Measurements from ENCODE around the gene NGF.

Gene NGF

GRCh38 chr1:115278211-115278610 lies 59.8 kb downstream of the NGF start:
- no peak for DNase-seq

GRCh38 chr1:115277276-115277675 lies 60.8 kb downstream of the NGF start:
- DNase-seq, result no peak

DNA sequence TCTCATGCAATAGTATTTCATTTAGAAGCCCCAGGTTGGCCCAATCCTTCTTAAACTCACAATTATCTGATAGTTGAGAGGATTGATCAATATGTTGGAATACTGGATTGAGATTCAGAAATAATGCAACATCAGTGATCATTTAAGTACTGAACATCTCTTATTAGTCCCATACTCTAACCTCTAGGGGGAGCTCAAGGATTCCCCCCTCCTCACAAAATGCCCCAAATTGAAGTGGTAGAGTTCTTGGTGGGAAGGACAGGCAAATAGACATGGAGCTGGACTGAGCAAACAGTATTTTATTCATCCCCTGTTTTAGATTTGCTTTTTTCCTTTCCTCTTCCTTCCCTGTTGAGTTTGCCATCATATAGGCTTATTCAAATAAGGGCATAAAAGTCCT lies 62.8 kb downstream of the NGF start:
- peak in 2 of 3 experiments; percentile 22 to 58 for DNase-seq

- no peak for DNase-seq
These were observed 63.6 kb downstream of the NGF start for GRCh38 chr1:115274467-115274866.

- DNase-seq, result peak in 1 of 3 experiments; percentile 10
These were observed 71.2 kb downstream of the NGF start for GRCh38 chr1:115266729-115267421.

DNA sequence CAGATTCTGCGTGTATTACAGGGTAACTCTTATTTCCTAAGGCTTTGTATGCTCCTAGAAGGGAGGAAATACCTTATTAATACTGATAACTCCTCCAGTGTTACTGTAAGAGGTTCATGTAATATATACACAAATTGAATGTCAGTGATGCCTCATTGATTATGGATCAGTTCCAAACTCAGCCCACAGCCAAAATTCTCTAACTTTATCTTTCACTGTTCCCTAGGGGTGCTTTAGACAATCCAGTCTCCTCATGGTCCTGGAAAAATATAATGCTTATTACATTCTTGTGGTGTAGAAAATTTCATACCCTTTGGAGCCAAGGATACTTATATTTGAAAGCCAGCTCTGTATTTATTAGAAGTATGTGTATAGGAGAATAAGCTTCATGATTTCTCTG lies 73.0 kb downstream of the NGF start:
- DNase-seq, result no peak

DNA sequence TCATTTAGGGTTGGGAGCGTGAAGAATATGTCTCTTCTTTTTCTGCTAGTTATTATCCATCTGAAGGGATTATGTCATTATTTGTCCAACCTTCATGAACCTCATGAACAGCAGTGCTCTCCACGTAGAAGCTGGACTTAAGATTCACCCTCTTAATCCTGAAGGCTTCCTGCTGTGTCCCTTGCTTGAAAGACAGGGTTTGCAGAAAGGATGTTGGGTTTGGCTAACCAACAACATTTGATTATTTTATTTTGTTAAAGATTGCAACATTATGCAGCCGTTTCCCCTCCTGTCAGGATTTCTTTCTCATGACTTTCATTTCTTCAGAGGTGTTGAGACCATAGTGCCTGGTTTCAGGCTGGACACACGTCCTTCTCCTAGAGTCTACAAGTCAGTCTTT lies 75.2 kb downstream of the NGF start:
- no peak for DNase-seq

DNA sequence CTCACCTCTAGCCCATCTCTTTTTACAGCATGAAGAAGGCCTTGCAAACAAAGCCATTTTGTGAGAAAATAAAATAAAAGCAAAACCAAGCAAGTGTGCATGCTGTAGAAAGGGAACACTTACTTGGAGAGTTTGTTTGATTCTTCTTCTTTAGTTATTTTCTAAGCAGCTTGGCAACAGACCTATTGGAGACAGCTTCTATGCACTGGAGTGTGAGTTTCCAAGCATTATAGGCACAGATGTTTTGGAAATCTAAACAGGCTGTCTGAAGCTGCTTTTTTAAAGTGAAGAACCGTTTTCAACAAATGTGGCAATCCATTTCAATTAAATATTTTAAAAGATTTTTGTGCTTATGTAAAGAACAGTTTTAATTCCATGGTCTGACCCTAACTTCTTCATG lies 76.6 kb downstream of the NGF start:
- no peak for DNase-seq

- no peak for DNase-seq
These were observed 79.7 kb downstream of the NGF start for GRCh38 chr1:115258302-115258866.

- no peak for DNase-seq
These were observed 80.5 kb downstream of the NGF start for GRCh38 chr1:115257591-115257990.

- DNase-seq, result no peak
These were observed 82.9 kb downstream of the NGF start for GRCh38 chr1:115255154-115255553.

DNA sequence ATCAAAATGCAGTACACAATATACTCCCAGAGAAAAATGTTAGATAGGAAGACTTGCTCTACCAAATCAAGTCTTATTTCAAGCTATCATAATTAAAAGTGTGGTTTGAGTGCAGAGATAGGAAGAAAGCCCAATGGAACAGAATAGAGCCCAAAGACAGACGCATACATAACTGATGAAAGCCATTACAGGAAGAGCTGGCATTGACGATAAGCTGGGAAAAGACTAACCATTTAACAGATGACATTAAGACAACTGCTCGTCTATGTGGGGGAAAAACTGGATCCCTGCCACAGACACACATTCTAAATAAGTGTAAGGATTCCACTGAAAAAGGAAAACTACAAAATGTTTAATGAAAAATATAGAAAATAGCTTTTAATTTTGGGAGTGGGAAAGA lies 85.5 kb downstream of the NGF start:
- no peak for DNase-seq

- no peak for DNase-seq
These were observed 86.2 kb downstream of the NGF start for GRCh38 chr1:115251856-115252255.

GRCh38 chr1:115251340-115251748 lies 86.7 kb downstream of the NGF start:
- DNase-seq, result no peak

DNA sequence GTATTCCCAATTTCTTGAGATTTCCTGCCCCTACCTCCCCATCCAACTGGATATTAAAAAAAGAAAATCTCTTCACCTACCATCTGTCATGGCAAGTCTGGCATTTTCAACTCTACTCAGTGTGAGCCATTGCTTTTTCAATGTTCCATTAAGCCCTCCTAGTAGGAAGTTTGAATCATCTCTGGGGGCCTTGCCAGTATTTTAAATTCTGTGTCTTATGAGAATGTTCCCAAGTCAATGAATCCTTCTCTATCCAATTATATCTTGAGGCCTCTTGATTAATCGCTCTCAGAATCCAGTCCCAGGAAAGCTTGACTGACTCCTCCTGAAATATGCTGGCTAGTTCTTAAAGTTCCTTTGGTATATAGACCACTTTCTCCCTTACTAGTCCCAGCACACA lies 91.5 kb downstream of the NGF start:
- DNase-seq, result no peak

DNA sequence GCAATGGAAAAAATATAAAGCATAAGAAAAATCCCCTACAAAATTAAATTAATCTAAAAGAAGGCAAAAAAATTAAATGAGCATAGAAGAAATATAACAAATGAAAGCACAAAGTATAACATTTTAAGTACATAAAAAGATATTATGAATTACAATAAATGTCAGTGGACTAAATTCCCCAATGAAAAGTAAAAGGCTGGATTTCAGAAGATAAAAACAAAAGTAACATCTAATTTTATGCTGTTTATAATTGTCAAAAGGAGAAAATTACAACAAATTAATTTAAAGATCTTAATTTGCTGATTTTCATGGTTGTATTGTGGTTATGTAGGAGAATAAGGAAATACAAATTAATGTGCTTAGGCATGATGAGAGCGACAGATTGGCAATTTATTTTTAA lies 92.8 kb downstream of the NGF start:
- DNase-seq, result no peak

- DNase-seq, result peak in 2 of 3 experiments; percentile 31 to 75
These were observed 95.5 kb downstream of the NGF start for GRCh38 chr1:115242543-115242942.

GRCh38 chr1:115241309-115241708 lies 96.7 kb downstream of the NGF start:
- DNase-seq, result no peak

DNA sequence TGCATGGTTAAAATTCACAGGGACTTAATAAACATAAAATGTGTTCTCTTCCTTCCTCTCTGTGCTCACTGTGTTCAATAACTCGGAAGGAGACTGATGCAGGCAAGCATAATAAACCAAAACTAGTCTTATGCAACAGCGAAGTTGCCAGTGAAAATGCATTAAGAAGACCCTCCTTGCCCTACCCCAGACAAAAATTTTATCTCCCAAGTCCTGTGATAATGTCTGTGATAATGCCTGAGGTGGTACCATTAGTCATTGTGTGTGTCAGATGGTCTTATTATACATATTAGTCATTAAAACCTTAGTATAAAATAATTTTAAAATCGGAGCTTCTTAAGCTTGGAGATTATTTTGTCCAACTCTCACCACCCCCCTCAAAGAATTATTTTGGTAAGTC lies 97.8 kb downstream of the NGF start:
- no peak for DNase-seq

GRCh38 chr1:115239426-115239825 lies 98.6 kb downstream of the NGF start:
- no peak for DNase-seq

GRCh38 chr1:115239148-115239422 lies 99.0 kb downstream of the NGF start:
- DNase-seq, result no peak

DNA sequence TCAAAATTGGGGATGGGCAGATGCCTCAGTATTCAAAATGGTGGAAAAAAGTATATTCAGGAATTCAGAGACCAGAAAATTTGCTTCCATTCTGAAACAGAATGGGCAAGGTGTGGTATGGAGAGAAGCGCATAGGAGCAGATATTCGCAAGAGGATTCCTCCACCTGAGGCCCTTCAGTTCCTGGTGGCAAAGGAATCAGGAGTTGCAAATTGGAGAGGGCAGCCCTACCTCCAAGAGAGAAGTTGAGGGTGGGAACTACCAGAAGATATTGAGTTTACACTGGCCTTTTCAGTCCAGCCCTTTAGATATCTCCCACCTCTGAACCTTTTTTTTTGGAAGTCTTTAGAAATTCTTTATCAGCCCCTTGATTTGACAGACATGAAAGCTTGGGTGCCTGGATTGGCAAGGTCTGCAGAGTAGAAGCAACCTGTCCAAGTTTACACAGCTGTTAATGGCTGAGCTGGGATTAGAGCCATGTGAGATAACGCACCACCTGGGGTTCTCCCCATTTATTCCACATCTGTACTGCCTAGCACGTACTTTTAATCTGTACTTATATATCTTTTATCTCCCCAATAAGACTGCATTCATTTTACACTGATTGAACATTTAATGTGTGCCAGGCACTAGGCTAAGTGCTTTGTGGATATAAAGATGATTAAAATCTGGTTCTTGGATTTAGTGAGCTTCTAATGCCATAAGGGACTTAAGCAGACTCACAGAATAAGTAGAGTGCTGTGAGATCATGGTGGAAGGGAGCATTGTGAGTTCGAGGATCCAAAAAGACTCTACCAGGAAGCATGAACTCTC lies 99.5 kb downstream of the NGF start:
- no peak for DNase-seq

DNA sequence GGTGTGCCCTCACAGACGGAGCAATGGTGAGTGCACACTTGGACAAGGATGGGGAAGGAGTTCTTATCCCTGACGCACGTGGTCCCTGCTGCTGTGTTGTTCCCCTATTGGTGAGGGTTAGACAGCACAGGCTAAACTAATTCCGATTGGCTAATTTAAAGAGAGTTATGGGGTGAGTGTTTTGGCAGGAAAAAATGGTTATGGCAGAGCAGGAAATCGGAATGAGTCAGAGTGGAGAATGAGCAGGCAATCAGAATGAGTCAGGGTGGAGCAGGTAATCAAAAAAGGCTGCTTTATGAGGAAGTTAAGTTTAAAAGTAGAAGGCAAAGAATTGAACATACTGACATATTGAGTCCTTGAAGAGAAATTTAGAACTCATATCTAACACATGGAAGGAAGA lies 100.5 kb downstream of the NGF start:
- DNase-seq, result no peak

- no peak for DNase-seq
These were observed 101.0 kb downstream of the NGF start for GRCh38 chr1:115237023-115237422.
